HL-60 (cell line): ENCODE results near the gene MYCBP.

Source experiments
- DNase-seq, 2 experiments: peaks; one replicate each; pipeline ENCODE4 v3.0.0-alpha.2; 2010 to 2020; ENCODE audit warnings: low read depth in 1 of 2, low spot score in 1 of 2
- H3K27ac ChIP-seq: fragments of 250-450 bp; sonication (Bioruptor Pico); replicated peaks from 2 replicates; pipeline ENCODE4 v1.5.1; 2020; ENCODE audit warnings: mild to moderate bottlenecking, moderate library complexity
- H3K27me3 ChIP-seq: fragments of 250-450 bp; sonication (Bioruptor Pico); 2 replicates; pipeline ENCODE4 v1.5.1; 2021; ENCODE audit warnings: mild to moderate bottlenecking, moderate library complexity; ENCODE audit not compliant: insufficient read depth, poor library complexity, severe bottlenecking
- H3K4me3 ChIP-seq: replicated peaks from 2 replicates; pipeline ENCODE4 v1.5.1; 2011; ENCODE audit warnings: mild to moderate bottlenecking, control low read depth, low read length; ENCODE audit not compliant: insufficient read depth
- GABPA ChIP-seq: IDR thresholded peaks from 2 replicates; pipeline ENCODE4 v1.6.1; 2012; ENCODE audit warnings: low read depth
- POLR2AphosphoS5 ChIP-seq: IDR thresholded peaks from 2 replicates; pipeline ENCODE4 v1.6.1; 2012; ENCODE audit warnings: low read depth
- SPI1 ChIP-seq: IDR thresholded peaks from 2 replicates; pipeline ENCODE4 v1.6.1; 2012; ENCODE audit warnings: low read depth, mild to moderate bottlenecking, borderline replicate concordance
- TF ChIP-seq, protein P1 (sequence below): IDR thresholded peaks from 2 replicates; pipeline ENCODE4 v1.6.1; 2012; ENCODE audit warnings: low read depth; ENCODE audit not compliant: insufficient replicate concordance
- TF ChIP-seq, protein P2 (sequence below): IDR thresholded peaks from one replicate; pipeline ENCODE4 v1.5.1; 2011; ENCODE audit warnings: low read length, control low read depth, inconsistent platforms; ENCODE audit not compliant: insufficient read depth

Gene MYCBP

DNA sequence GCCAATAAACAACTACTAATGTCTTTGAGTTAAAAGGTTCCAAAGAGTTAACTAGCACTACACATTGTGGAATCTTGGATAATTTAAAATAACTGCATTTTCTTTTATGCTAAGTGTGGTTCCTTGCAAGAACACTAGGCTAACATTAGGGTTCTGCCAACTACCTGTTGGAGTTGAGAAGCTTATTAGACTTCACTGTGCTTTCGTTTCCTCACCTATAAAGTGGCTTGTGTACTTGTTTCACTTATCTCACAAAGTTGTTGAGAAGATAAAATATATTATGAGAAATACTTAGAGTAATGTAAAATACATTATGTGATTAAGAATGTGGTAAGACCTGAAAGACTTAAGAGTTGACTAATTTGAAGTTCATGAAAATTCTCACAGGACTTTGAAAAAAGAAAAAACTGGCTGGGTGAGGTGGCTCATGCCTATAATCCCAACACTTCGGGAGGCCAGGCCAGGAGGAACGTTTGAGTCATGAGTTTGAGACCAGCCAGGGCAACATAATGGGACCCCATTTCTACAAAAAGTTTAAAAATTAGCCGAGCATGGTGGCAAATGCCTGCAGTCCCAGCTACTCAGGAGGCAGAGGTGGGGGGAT is 7.9 kb downstream of the MYCBP start:
- no peaks in the 10 kb centered on the region for H3K27me3 ChIP-seq
- TF ChIP-seq, protein P1, sequence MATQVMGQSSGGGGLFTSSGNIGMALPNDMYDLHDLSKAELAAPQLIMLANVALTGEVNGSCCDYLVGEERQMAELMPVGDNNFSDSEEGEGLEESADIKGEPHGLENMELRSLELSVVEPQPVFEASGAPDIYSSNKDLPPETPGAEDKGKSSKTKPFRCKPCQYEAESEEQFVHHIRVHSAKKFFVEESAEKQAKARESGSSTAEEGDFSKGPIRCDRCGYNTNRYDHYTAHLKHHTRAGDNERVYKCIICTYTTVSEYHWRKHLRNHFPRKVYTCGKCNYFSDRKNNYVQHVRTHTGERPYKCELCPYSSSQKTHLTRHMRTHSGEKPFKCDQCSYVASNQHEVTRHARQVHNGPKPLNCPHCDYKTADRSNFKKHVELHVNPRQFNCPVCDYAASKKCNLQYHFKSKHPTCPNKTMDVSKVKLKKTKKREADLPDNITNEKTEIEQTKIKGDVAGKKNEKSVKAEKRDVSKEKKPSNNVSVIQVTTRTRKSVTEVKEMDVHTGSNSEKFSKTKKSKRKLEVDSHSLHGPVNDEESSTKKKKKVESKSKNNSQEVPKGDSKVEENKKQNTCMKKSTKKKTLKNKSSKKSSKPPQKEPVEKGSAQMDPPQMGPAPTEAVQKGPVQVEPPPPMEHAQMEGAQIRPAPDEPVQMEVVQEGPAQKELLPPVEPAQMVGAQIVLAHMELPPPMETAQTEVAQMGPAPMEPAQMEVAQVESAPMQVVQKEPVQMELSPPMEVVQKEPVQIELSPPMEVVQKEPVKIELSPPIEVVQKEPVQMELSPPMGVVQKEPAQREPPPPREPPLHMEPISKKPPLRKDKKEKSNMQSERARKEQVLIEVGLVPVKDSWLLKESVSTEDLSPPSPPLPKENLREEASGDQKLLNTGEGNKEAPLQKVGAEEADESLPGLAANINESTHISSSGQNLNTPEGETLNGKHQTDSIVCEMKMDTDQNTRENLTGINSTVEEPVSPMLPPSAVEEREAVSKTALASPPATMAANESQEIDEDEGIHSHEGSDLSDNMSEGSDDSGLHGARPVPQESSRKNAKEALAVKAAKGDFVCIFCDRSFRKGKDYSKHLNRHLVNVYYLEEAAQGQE = no peak
- TF ChIP-seq POLR2AphosphoS5 = no peak
- TF ChIP-seq GABPA = no peak
- TF ChIP-seq, protein P2, sequence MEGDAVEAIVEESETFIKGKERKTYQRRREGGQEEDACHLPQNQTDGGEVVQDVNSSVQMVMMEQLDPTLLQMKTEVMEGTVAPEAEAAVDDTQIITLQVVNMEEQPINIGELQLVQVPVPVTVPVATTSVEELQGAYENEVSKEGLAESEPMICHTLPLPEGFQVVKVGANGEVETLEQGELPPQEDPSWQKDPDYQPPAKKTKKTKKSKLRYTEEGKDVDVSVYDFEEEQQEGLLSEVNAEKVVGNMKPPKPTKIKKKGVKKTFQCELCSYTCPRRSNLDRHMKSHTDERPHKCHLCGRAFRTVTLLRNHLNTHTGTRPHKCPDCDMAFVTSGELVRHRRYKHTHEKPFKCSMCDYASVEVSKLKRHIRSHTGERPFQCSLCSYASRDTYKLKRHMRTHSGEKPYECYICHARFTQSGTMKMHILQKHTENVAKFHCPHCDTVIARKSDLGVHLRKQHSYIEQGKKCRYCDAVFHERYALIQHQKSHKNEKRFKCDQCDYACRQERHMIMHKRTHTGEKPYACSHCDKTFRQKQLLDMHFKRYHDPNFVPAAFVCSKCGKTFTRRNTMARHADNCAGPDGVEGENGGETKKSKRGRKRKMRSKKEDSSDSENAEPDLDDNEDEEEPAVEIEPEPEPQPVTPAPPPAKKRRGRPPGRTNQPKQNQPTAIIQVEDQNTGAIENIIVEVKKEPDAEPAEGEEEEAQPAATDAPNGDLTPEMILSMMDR = no peak
- TF ChIP-seq SPI1 = no peak
- no peak overlapping the region for H3K4me3 ChIP-seq
- DNase-seq = no peak
- no peak overlapping the region for H3K27ac ChIP-seq

DNA sequence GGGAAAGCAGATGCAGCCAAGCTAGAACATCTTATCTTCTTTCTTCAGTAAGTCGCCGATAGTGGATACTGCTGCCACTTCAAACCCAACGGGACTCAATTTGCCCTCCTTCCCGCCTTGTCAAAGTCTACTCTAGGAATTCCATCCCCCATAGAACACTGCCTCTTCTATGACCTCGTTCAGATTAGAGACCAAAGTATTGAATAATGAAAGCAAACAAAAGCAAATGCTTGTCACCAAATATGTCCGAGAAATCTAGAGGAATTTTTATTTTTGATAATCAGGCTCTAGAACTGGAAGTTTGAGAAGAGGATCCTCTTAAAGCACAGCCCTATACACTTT is 12.7 kb downstream of the MYCBP start:
- no peak for DNase-seq
- TF ChIP-seq, protein P2 = no peak
- TF ChIP-seq, protein P1 = no peak
- Histone ChIP-seq H3K4me3 (peak overlapping the region; percentile 84), H3K27me3 (no peaks in the 10 kb centered on the region), H3K27ac (peak overlapping the region; percentile 50; the same call in 1 of the 2 replicates)

DNA sequence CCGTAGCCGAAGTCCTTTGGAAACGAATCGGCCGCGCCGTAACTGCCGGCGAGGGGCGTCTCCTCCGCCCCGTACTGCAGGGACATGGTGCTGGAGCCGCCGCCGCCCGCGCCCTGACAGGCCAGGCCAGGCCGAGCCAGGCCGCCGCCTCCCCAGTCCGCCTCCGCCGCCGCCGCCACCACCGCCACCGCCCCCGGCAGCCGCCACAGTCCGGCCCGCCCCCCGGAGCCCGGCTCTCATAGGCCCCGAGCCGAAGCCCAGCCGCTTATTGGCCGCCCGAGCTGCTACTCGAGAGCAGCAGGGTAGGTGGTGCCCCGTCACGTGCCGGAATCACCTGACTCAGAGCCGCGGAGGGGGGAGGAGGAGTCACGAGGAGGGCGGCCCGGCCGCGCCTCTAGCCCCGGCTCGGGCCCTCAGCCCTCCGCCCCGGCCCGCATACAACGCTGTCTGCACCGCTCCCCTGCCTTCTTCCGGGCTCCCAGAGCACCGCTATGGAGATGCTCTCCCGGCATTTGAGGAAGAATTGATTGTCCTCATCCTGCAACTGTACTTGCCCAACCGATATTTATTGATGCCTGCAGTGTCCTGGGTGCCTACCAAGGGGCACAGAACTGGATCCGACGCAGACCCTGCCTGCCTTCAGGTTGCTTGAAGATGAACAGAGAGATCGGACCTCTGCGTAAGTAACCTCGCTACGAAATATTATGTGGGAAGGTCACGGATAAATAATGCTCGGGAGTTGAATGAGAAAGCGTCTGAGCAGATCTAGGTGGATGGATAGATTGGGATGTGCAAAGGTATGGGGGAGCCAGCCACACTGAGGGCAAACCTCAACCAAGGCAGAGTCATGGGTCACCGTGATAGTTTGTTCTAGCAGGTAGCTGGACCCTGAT is 13.3 kb downstream of the MYCBP start, which contains the start of gene RRAGC:
Gene RRAGC (minus strand): TSS at position 212 of the 893 bp plus-strand sequence. CDS start 126 bp downstream, at position 86.
- H3K27me3 ChIP-seq = no peaks in the 10 kb centered on the region
- peak within 1 kb of the TSS; percentile 94 for H3K4me3 ChIP-seq
- peak; percentile 91 to 99 for DNase-seq
- H3K27ac ChIP-seq = peak within 1 kb of the TSS; percentile 62
- TF ChIP-seq POLR2AphosphoS5 (peak; percentile 45), GABPA (0 out of 2 replicates have a peak, but pooled peaks have one; percentile 20), SPI1 (no peak)

DNA sequence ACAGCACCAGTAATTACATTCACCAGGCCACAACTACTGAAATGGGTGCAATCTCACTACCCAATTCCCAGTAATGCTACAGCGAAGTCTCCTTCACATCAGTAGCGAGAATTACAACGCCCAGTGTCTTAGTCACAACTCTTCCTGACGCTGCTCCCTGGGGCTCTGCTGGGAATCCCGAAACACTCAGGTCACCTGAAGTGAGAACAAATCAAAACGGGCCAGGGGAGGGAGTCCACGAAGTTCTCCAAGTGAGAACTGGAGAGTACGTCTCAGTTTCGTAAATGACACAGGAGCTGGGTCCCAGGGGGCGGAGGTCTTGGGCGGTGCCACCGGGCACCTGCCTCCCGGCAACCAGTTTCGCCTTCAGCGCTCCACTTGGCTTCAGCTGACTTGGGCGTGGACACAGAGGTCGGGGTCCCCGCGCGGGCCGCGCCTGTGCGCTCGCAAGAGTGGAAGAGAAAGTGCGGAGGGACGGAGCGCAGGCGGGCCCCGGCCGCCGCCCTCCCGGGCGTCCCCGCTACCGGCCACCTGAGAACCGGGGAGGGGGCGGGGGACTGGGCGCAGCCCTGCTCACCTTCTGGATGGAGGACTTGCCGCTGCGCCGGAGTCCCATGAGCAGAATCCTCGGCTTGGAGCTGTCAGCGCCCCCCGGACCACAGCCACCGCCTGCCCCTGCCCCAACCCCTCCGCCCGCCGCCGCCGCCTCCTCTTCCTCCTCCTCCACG is 14.2 kb downstream of the MYCBP start:
- Histone ChIP-seq H3K27ac (peak overlapping the region; percentile 62), H3K4me3 (peak overlapping the region; percentile 94), H3K27me3 (no peaks in the 10 kb centered on the region)
- TF ChIP-seq, protein P1 = no peak
- TF ChIP-seq POLR2AphosphoS5 (no peak), SPI1 (no peak), GABPA (no peak)
- TF ChIP-seq, protein P2 = no peak
- no peak for DNase-seq
